ENCODE measurements around the gene UNC80. TPM values are rescaled to one million over a fixed set of nuclear protein-coding genes. Genes with fewer than 3 reads are reported as not detected.

Gene UNC80
- total and polyA plus RNA-seq, 2 of the 4 experiments (the other 2 are of a cell fraction): not detected

GRCh38 chr2:209734805-209735204, 36.8 kb upstream of the UNC80 start:
- no peak overlapping the region for H4K91ac ChIP-seq (ENCODE audit: insufficient read depth, low read depth, low read length)
- no peaks in the 10 kb centered on the region for H3K36me3 ChIP-seq (ENCODE audit: control insufficient read depth, insufficient read depth, low read length)
- peaks cover 5% of the 10 kb centered on the region for H3K9me3 ChIP-seq (ENCODE audit: control insufficient read depth, insufficient read depth, low read length)
- H3K4ac ChIP-seq (ENCODE audit: low read depth, low read length): no peak overlapping the region
- in situ Hi-C loops (cut with MboI; ENCODE audit: low sequenced_read_pairs) (no loop called here), intact Hi-C loops (cut with micrococcal nuclease) (no loop called here), dilution Hi-C loops (cut with HindIII; ENCODE audit: low sequenced_read_pairs, unreplicated experiment) (no loop called here)
- H3K79me1 ChIP-seq (ENCODE audit: low read depth in 1 of 2, low read length in 2 of 2): no peaks in the 10 kb centered on the region
- ChIA-PET CTCF (no interaction called here), POLR2A (ENCODE audit: unreplicated experiment) (no interaction called here)
- H3K18ac ChIP-seq (ENCODE audit: low read depth, low read length): no peak overlapping the region
- no peak overlapping the region for H2BK20ac ChIP-seq (ENCODE audit: low read depth, low read length)
- H4K20me1 ChIP-seq (ENCODE audit: insufficient read depth, low read length): no peaks in the 10 kb centered on the region
- no peaks in the 10 kb centered on the region for H3K27me3 ChIP-seq (ENCODE audit: control insufficient read depth, insufficient read depth, low read length)
- H3K27ac ChIP-seq (ENCODE audit: insufficient read depth, low read length): no peak overlapping the region
- WGBS, 2 experiments (ENCODE audit: extremely low coverage in 2 of 2, insufficient read length in 1 of 2): no CpG with 5 or more reads among the region's 3 CpGs
- DNase-seq (no peak), ATAC-seq (ENCODE audit: low read depth) (no peak)
- no peak overlapping the region for H2BK15ac ChIP-seq (ENCODE audit: low read depth, low read length)
- no peak overlapping the region for H3K56ac ChIP-seq (ENCODE audit: extremely low read depth, insufficient read depth, low read length)
- H3K9ac ChIP-seq (ENCODE audit: low read depth, low read length): no peak overlapping the region
- no peak overlapping the region for H2AK9ac ChIP-seq (replicated peaks; ENCODE audit: low read depth, low read length, poor library complexity)
- H3K4me3 ChIP-seq (ENCODE audit: insufficient read depth, low read depth, low read length): no peak overlapping the region
- no peaks in the 10 kb centered on the region for H3K4me1 ChIP-seq (ENCODE audit: control insufficient read depth, insufficient read depth, low read length)
- H2BK120ac ChIP-seq (ENCODE audit: low read depth, low read length): no peak overlapping the region
- BruUV-seq (replicated peaks): no TSS peak
- no peak overlapping the region for H3K4me2 ChIP-seq (ENCODE audit: low read depth, low read length)
- no peak overlapping the region for H4K8ac ChIP-seq (ENCODE audit: low read depth in 2 of 2, low read length in 2 of 2)
- TF ChIP-seq BHLHE40 (IDR thresholded peaks at IDR 0.05; ENCODE audit: low read depth, low read length): no peak
- TF ChIP-seq RAD21 (IDR thresholded peaks at IDR 0.05; ENCODE audit: low read length): no peak
- TF ChIP-seq CTCF (conservative IDR thresholded peaks at IDR 0.05; ENCODE audit: low read depth, low read length): no peak
- no peak for TF ChIP-seq POLR2A (IDR thresholded peaks at IDR 0.05; ENCODE audit: low read depth, low read length)
- no peak for TF ChIP-seq NFE2L2 (IDR thresholded peaks at IDR 0.05; ENCODE audit: low read depth, low read length)
- TF ChIP-seq CHD1 (IDR thresholded peaks at IDR 0.05; ENCODE audit: low read depth, low read length): no peak
- TF ChIP-seq MAFK (IDR thresholded peaks at IDR 0.05; ENCODE audit: low read depth, low read length): no peak
- TF ChIP-seq SMC3 (IDR thresholded peaks at IDR 0.05; ENCODE audit: low read depth, low read length): no peak
- TF ChIP-seq ELK1 (IDR thresholded peaks at IDR 0.05; ENCODE audit: borderline replicate concordance, low read depth, low read length): no peak
- no peak overlapping the region for H3K14ac ChIP-seq (replicated peaks; ENCODE audit: low read depth, low read length)
- H2AK5ac ChIP-seq (ENCODE audit: low read depth, low read length): no peak overlapping the region
- H2BK5ac ChIP-seq (ENCODE audit: low read depth, low read length, poor library complexity, severe bottlenecking): no peak overlapping the region
- H4K5ac ChIP-seq (ENCODE audit: low read depth, low read length): no peak overlapping the region
- H3K9me1 ChIP-seq (ENCODE audit: insufficient read depth, low read length): no peaks in the 10 kb centered on the region
- H3K23ac ChIP-seq (ENCODE audit: low read depth, low read length): no peak overlapping the region
- no peak overlapping the region for H2AFZ ChIP-seq (replicated peaks; ENCODE audit: low read length, poor library complexity)

Data from IMR-90 (cell line).